GM12878 (cell line): ENCODE data around the gene PRPSAP1. TPM values are rescaled to one million over a fixed set of nuclear protein-coding genes. Genes with fewer than 3 reads are reported as not detected.

Source experiments
- ASH2L ChIP-seq: fragments of 300-600, 200-600 bp; sonication (generic); IDR thresholded peaks from 2 replicates; pipeline ENCODE4 v1.6.1; 2017; ENCODE audit warnings: low read depth, mild to moderate bottlenecking, borderline replicate concordance
- RUNX3 ChIP-seq: IDR thresholded peaks from 2 replicates; pipeline ENCODE4 v1.6.1; 2012; ENCODE audit warnings: low read length, inconsistent platforms
- SUPT20H ChIP-seq: IDR thresholded peaks from 2 replicates; pipeline ENCODE4 v1.6.1; 2011; ENCODE audit warnings: low read depth, mild to moderate bottlenecking, low read length, moderate library complexity, borderline replicate concordance; ENCODE audit not compliant: control insufficient read depth
- polyA plus RNA-seq, 11 experiments: library from polyadenylated mRNA; depleted of rRNA in 4 of 11; unstranded in 6 of 11; stranded (reverse) in 5 of 11; fragments of >200 nt; fragmentation: Nextera tagmentation in 4 of 11; fragmentation: Illumina TruSeq in 1 of 11; extraction: Ambion mirVana in 4 of 11; extraction: Trizol in 1 of 11; gene quantifications; 1 replicate in 1 of 11; 2 replicates in 10 of 11; pipeline versions ENCODE4 v1.2.1 to v1.2.3, GENCODE V29; 2011 to 2016; ENCODE audit warnings: inconsistent platforms in 2 of 11, missing spikeins in 2 of 11, low read depth in 1 of 11
- total RNA-seq, 4 experiments: library from RNA; depleted of rRNA in 3 of 4; stranded (reverse); fragments of >200 nt in 3 of 4; fragmentation: Illumina TruSeq in 1 of 4; extraction: Trizol in 1 of 4; gene quantifications; 2 replicates each; pipeline versions ENCODE4 v1.2.1 to v1.2.3, GENCODE V29; 2013 to 2021
- TF ChIP-seq, protein P1 (sequence below): fragments of 450-650 bp; formaldehyde crosslinking; IDR thresholded peaks from 2 replicates; pipeline ENCODE4 v1.4.0; 2020; ENCODE audit warnings: mild to moderate bottlenecking, moderate library complexity
- TF ChIP-seq, protein P2 (sequence below): IDR thresholded peaks from 2 replicates; pipeline ENCODE4 v1.6.1; 2012; ENCODE audit warnings: low read depth, low read length, improper control_type of control experiment

The PRPSAP1 gene
- total and polyA plus RNA-seq, 10 of the 15 experiments (the other 5 are each of a cell fraction or from before 2014, with no cell fraction given) = 15.8 to 84.2 (median 44.2) TPM

DNA sequence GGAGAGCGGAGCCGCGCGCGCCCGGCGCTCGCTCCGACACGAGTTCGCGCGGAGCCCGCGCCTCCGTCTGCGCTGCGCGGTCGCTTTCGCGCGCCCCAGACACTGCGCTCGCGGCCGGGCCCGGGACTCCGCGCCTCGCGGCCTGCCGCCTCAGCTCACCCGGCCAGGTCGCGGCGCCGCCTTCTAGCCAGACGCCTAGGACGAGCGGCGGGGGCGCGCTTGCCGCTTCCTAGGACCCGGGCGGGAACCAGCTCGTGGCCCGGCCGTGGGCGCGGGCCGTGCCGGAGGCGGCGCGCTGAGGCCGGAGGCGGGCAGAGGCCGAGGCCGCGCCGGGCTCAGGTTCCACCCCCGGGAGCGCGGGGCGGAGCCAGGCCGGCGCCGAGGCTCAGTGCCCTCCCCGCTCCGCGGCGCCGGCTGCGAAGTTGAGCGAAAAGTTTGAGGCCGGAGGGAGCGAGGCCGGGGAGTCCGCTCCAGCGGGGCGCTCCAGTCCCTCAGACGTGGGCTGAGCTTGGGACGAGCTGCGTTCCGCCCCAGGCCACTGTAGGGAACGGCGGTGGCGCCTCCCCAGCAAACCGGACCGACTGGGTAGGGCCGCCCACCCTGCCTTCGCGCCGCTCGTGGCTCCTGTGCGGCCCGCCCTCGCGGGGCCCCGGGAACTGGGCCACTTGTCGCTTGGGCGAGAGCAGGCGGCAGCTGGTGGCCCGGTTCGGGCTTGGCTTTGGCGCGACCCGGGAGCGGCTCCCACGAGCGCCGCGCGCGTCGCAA is 30.7 kb upstream of the PRPSAP1 start, which contains the start of gene SPHK1 (continued):
- TF ChIP-seq, protein P1, sequence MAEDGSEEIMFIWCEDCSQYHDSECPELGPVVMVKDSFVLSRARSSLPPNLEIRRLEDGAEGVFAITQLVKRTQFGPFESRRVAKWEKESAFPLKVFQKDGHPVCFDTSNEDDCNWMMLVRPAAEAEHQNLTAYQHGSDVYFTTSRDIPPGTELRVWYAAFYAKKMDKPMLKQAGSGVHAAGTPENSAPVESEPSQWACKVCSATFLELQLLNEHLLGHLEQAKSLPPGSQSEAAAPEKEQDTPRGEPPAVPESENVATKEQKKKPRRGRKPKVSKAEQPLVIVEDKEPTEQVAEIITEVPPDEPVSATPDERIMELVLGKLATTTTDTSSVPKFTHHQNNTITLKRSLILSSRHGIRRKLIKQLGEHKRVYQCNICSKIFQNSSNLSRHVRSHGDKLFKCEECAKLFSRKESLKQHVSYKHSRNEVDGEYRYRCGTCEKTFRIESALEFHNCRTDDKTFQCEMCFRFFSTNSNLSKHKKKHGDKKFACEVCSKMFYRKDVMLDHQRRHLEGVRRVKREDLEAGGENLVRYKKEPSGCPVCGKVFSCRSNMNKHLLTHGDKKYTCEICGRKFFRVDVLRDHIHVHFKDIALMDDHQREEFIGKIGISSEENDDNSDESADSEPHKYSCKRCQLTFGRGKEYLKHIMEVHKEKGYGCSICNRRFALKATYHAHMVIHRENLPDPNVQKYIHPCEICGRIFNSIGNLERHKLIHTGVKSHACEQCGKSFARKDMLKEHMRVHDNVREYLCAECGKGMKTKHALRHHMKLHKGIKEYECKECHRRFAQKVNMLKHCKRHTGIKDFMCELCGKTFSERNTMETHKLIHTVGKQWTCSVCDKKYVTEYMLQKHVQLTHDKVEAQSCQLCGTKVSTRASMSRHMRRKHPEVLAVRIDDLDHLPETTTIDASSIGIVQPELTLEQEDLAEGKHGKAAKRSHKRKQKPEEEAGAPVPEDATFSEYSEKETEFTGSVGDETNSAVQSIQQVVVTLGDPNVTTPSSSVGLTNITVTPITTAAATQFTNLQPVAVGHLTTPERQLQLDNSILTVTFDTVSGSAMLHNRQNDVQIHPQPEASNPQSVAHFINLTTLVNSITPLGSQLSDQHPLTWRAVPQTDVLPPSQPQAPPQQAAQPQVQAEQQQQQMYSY (CRISPR knock-in tag) = no peak
- TF ChIP-seq RUNX3 (no peak), ASH2L (no peak), SUPT20H (no peak)
- TF ChIP-seq, protein P2, sequence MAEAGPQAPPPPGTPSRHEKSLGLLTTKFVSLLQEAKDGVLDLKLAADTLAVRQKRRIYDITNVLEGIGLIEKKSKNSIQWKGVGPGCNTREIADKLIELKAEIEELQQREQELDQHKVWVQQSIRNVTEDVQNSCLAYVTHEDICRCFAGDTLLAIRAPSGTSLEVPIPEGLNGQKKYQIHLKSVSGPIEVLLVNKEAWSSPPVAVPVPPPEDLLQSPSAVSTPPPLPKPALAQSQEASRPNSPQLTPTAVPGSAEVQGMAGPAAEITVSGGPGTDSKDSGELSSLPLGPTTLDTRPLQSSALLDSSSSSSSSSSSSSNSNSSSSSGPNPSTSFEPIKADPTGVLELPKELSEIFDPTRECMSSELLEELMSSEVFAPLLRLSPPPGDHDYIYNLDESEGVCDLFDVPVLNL = no peak
